ENCODE results near the gene CLEC4G.

DNA sequence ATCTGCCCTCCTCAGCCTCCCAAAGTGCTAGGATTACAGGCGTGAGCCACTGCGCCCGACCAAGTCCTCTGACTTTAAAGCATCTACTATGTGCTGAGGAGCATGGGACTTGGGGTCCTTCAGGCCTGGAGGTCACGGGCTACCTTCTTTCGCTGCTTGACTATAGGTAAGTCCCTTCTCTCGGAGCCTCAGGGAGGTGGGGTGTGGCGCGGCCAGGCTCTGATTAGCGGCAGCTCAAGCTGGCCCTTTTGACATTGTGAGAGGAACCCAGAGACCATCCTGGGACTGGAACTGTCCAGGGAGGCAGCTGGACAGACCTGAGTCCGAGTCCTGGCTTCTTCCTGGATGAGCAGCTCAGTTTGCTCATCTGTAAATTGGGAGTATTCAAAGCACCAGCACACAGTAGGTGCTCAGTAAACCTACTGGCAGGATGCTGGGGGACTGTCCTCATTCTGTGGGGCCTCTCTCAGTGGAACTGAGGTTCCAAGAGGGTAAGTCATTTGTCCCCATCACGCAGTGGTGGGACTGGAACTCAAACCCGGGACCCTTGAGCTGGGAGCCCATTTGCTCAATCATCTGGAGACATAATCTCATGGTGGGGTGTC lies 30.8 kb downstream of the CLEC4G start:
- TF ChIP-seq, protein P1, sequence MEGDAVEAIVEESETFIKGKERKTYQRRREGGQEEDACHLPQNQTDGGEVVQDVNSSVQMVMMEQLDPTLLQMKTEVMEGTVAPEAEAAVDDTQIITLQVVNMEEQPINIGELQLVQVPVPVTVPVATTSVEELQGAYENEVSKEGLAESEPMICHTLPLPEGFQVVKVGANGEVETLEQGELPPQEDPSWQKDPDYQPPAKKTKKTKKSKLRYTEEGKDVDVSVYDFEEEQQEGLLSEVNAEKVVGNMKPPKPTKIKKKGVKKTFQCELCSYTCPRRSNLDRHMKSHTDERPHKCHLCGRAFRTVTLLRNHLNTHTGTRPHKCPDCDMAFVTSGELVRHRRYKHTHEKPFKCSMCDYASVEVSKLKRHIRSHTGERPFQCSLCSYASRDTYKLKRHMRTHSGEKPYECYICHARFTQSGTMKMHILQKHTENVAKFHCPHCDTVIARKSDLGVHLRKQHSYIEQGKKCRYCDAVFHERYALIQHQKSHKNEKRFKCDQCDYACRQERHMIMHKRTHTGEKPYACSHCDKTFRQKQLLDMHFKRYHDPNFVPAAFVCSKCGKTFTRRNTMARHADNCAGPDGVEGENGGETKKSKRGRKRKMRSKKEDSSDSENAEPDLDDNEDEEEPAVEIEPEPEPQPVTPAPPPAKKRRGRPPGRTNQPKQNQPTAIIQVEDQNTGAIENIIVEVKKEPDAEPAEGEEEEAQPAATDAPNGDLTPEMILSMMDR (IDR thresholded peaks at IDR 0.05; ENCODE audit: poor library complexity), result no peak
- TF ChIP-seq EZH2phosphoT487 (IDR thresholded peaks at IDR 0.05; ENCODE audit: low read depth, severe bottlenecking, unreplicated experiment), result no peak

Data from hepatocyte (in vitro differentiated cells).